ENCODE data around the gene TCF25. TPM values are rescaled to one million over a fixed set of nuclear protein-coding genes. Genes with fewer than 3 reads are reported as not detected.

The TCF25 gene
- total RNA-seq, 1 donor from 2014 or later, result 272 TPM

DNA sequence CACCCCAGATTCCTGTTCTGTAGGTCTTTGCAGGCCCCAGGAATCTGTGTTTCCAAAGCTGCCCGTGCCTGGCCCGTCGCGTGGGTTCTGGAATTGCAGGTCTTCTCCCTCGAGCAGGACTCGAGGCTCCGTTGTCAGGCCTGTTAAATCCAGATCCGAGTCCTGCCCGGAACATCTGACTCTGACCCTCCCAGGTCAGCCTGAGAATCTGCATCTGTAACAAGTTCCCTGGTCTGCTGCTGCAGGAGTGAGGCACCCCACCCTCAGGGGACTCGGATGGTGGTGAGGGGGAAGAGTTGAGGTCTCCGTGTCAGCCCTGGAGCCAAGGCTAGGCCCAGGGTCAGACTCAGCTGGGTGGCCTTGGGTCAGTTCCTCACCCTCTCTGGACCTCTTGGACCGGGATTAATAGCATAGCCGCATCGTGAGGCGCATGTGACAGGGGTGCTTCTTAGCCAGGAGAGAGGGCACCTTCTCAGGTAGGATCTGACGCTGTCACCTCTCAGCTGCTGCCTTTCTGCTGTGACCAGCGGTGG, 36.3 kb upstream of the TCF25 start:
- no peak for TF ChIP-seq CTCF (IDR thresholded peaks at IDR 0.05; ENCODE audit: partially characterized antibody, unreplicated experiment)
- DNase-seq, result no peak
- no peak overlapping the region for H3K27ac Mint-ChIP-seq (ENCODE audit: unreplicated experiment)
- peaks cover 12% of the 10 kb centered on the region for H3K27me3 Mint-ChIP-seq (ENCODE audit: unreplicated experiment)
- H3K4me3 Mint-ChIP-seq (ENCODE audit: unreplicated experiment), result no peak overlapping the region
- H3K9me3 Mint-ChIP-seq (ENCODE audit: unreplicated experiment), result peaks cover 4% of the 10 kb centered on the region
- peaks cover 13% of the 10 kb centered on the region for H3K36me3 Mint-ChIP-seq (ENCODE audit: unreplicated experiment)
- H3K4me1 Mint-ChIP-seq (ENCODE audit: low read depth, unreplicated experiment), result peaks cover 8% of the 10 kb centered on the region

DNA sequence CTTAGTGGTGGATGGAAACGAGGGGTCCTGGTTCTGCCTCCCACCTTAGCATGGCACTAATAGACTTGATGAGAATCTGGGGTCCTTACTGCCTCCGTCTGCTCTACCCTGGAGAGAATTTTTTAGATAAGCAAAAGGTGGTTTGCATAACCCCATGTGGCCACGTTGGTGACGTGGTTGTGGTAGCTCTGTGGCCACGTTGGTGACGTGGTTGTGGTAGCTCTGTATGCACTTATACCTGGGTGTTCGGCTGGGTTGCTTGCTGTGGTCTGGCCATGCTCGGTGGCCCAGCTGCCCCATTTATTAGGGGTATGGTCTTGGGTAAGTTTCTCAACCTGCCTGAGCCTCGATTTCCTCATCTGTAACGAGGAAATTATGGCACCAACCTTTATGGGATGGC, 32.1 kb upstream of the TCF25 start:
- Mint-ChIP-seq H3K36me3 (ENCODE audit: unreplicated experiment) (no peaks in the 10 kb centered on the region), H3K27me3 (ENCODE audit: unreplicated experiment) (no peaks in the 10 kb centered on the region), H3K9me3 (ENCODE audit: unreplicated experiment) (peaks cover 2% of the 10 kb centered on the region), H3K4me3 (ENCODE audit: unreplicated experiment) (no peak overlapping the region), H3K4me1 (ENCODE audit: low read depth, unreplicated experiment) (peaks cover 4% of the 10 kb centered on the region), H3K27ac (ENCODE audit: unreplicated experiment) (no peak overlapping the region)
- TF ChIP-seq CTCF (IDR thresholded peaks at IDR 0.05; ENCODE audit: partially characterized antibody, unreplicated experiment), result no peak
- DNase-seq, result no peak

DNA sequence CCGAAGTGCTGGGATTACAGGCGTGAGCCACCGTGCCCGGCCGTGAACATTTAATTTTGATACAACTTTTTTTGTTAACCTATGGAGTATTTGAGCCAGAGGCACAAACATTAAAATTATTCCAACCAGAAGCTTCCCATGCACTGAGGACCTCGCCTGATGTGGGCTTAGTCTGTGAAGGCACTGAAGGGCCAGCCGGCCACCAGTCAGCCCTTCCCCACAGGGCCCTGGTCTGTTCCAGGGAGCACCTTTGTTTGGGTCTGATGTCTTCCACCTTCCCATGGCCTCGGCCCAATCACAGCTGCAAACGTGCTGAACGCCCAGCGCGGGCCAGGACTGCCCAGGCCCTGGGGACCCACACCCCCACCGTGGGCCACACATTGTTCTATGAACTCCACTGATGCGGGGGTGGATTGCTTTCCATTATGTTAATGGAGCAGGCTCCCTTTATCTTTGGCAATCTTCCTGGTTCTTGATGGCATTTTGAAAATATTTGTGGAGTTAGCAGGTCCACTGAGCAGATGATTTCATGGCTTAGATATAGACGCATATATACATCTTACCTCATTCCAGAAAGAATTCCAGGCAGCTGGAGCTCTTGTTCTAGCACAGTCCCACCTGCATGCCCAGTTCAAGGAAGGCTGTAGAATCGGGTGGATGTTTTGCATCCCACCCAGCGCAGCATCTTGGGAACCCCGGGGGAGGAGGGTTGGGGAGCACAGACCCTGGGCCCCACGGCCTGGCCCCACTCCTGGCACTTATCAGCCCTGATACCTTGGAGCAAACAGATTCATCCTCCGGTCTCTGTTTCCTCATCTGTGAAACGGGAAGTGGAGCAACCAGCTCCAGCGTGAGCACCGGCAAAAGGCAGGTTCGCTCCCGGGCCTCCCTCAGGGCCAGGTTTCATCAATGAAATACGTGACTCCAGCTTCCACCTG, 30.7 kb upstream of the TCF25 start:
- DNase-seq, result no peak
- Mint-ChIP-seq H3K4me1 (ENCODE audit: low read depth, unreplicated experiment) (peaks cover 8% of the 10 kb centered on the region), H3K27me3 (ENCODE audit: unreplicated experiment) (peaks cover 2% of the 10 kb centered on the region), H3K9me3 (ENCODE audit: unreplicated experiment) (peaks cover 2% of the 10 kb centered on the region), H3K36me3 (ENCODE audit: unreplicated experiment) (no peaks in the 10 kb centered on the region), H3K4me3 (ENCODE audit: unreplicated experiment) (no peak overlapping the region), H3K27ac (ENCODE audit: unreplicated experiment) (no peak overlapping the region)
- TF ChIP-seq CTCF (IDR thresholded peaks at IDR 0.05; ENCODE audit: partially characterized antibody, unreplicated experiment), result no peak

DNA sequence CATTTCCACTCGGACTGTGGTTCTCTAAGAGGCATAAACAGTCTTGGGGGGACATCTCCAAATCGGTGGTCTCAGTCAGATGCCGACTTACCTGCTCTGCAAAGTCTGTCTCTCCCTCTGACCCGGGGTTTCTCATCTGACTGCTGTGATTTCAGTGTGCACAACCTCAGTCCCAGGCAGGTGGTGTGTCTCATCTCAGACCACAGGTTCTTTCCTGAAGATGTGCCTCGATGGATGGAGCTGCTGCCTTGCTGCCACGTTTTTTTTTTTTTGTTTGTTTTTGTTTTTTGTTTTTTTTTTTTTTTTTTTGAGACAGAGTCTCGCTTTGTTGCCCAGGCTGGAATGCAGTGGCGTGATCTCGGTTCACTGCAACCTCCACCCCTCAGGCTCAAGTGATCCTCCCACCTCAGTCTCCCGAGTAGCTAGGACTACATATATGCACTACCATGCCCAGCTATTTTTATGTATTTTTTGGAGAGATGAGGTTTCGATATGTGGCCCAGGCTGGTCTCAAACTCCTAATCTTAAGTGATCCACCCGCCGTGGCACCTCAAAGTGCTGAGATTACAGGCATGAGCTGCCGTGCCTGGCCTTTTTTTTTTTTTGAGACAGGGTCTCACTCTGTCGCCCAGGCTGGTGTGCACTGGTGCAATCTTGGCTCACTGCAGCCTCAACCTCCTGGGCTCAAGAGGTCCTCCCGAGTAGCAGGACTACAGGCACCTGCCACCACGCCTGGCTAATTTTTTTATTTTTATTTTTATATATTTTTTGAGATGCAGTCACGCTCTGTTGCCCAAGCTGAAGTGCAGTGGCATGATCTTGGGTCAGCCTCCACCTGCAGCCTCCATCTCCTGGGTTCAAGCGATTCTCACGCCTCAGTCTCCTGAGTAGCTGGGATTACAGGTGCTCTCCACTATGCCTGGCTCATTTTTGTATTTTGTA, 29.7 kb upstream of the TCF25 start:
- Mint-ChIP-seq H3K27me3 (ENCODE audit: unreplicated experiment) (peaks cover 2% of the 10 kb centered on the region), H3K4me1 (ENCODE audit: low read depth, unreplicated experiment) (peaks cover 12% of the 10 kb centered on the region), H3K36me3 (ENCODE audit: unreplicated experiment) (no peaks in the 10 kb centered on the region), H3K9me3 (ENCODE audit: unreplicated experiment) (peaks cover 2% of the 10 kb centered on the region), H3K4me3 (ENCODE audit: unreplicated experiment) (no peak overlapping the region), H3K27ac (ENCODE audit: unreplicated experiment) (no peak overlapping the region)
- no peak for DNase-seq
- TF ChIP-seq CTCF (IDR thresholded peaks at IDR 0.05; ENCODE audit: partially characterized antibody, unreplicated experiment), result no peak
